Lower lobe of right lung (tissue), 2 donors: ENCODE data around the gene SMOC1. TPM values are rescaled to one million over a fixed set of nuclear protein-coding genes. Genes with fewer than 3 reads are reported as not detected.

ENCODE experiments used
- ATAC-seq, 2 donors: fragments of 200-7000 bp; cut with Tn5 transposase; one replicate each; pipeline ENCODE4 v1.9.1; 2020 to 2022; ENCODE audit warnings: mild to moderate bottlenecking in 2 of 2, moderate library complexity in 2 of 2
- DNase-seq: peaks from one replicate; pipeline ENCODE4 v3.0.0-alpha.2; 2020
- H3K27ac ChIP-seq: fragments of 200-600 bp; one replicate; pipeline ENCODE4 v1.8.0; 2022
- H3K27me3 ChIP-seq: fragments of 200-600 bp; one replicate; pipeline ENCODE4 v1.8.0; 2022; ENCODE audit warnings: low read depth
- H3K36me3 ChIP-seq: fragments of 200-600 bp; one replicate; pipeline ENCODE4 v1.8.0; 2022; ENCODE audit warnings: mild to moderate bottlenecking
- H3K4me1 ChIP-seq: fragments of 200-600 bp; one replicate; pipeline ENCODE4 v1.8.0; 2022
- H3K4me3 ChIP-seq: fragments of 200-600 bp; one replicate; pipeline ENCODE4 v1.8.0; 2022; ENCODE audit warnings: mild to moderate bottlenecking
- H3K9me3 ChIP-seq: fragments of 200-600 bp; one replicate; pipeline ENCODE4 v1.8.0; 2022
- intact Hi-C: fragments of 100-400 bp; cut with DNase I; formaldehyde crosslinking; loops from one replicate; pipeline ENCODE4 v1.11.0; 2022
- total RNA-seq: library from RNA; stranded (reverse); fragmentation: NEBNext Ultra II Directional; extraction: Animal tissue kit (Norgen Biotek cat#: 25700); gene quantifications from one replicate; pipeline ENCODE4 v1.2.1, GENCODE V29; 2021
- TF ChIP-seq, protein P1 (sequence below): fragments of 200-600 bp; IDR thresholded peaks from one replicate; pipeline ENCODE4 v1.8.0; 2022; ENCODE audit warnings: antibody characterized with exemption, mild to moderate bottlenecking
- donor health status: DM: no; HTN: yes; CAD: no; lungs with severe emphysema.

Gene SMOC1
- total RNA-seq, 1 donor from 2014 or later: 1.1 TPM

DNA sequence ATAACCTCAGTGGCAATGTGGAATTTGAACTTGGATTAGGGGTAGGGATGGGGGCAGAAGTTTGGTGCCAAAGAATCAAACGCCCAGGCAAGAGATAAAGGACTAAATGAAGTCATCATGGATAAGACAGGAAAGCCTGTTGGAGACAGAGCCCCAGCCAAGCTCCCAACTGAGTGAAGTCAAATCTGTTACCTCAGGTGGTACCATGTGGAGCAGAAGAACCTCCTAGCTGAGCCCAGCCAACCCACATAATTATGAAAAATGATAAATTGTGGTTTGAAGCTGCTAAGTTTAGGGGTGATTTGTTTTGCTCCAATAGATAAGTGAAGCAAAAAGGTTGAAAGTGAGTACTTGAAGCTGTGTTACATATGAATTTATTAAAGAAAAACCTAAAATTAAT lies 66.1 kb downstream of the SMOC1 start:
- Histone ChIP-seq H3K4me1 (no peaks in the 10 kb centered on the region), H3K9me3 (peaks cover 17% of the 10 kb centered on the region), H3K4me3 (no peak overlapping the region), H3K27me3 (peaks cover 7% of the 10 kb centered on the region), H3K36me3 (no peaks in the 10 kb centered on the region), H3K27ac (no peak overlapping the region)
- DNase-seq (no peak), ATAC-seq (no peak)
- TF ChIP-seq, protein P1, sequence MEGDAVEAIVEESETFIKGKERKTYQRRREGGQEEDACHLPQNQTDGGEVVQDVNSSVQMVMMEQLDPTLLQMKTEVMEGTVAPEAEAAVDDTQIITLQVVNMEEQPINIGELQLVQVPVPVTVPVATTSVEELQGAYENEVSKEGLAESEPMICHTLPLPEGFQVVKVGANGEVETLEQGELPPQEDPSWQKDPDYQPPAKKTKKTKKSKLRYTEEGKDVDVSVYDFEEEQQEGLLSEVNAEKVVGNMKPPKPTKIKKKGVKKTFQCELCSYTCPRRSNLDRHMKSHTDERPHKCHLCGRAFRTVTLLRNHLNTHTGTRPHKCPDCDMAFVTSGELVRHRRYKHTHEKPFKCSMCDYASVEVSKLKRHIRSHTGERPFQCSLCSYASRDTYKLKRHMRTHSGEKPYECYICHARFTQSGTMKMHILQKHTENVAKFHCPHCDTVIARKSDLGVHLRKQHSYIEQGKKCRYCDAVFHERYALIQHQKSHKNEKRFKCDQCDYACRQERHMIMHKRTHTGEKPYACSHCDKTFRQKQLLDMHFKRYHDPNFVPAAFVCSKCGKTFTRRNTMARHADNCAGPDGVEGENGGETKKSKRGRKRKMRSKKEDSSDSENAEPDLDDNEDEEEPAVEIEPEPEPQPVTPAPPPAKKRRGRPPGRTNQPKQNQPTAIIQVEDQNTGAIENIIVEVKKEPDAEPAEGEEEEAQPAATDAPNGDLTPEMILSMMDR: no peak
- intact Hi-C loops: no loop called here

DNA sequence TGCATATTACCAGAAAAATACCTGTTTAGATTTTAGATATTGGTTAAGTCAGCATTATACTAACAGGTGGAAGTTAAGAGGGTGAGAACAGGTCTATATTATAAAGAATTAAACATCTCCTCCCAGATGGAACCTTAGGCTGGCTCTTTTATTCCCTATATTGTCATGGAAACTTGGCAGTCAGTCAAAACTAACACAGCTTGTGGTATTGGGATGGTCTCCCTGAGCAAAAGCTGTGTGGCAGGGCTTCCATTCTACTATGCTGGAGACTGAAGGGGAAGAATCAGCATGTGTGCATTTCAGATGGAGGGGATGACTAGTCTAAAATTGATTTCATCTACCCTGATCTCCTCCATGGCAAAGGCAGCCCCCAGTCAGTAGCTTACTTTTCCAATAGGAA lies 66.7 kb downstream of the SMOC1 start:
- H3K36me3 ChIP-seq: no peaks in the 10 kb centered on the region
- H3K4me1 ChIP-seq: no peaks in the 10 kb centered on the region
- DNase-seq (no peak), ATAC-seq (no peak)
- H3K27ac ChIP-seq: no peak overlapping the region
- peaks cover 4% of the 10 kb centered on the region for H3K27me3 ChIP-seq
- H3K4me3 ChIP-seq: no peak overlapping the region
- H3K9me3 ChIP-seq: peaks cover 17% of the 10 kb centered on the region
- intact Hi-C loops: no loop called here
- TF ChIP-seq, protein P1: no peak

DNA sequence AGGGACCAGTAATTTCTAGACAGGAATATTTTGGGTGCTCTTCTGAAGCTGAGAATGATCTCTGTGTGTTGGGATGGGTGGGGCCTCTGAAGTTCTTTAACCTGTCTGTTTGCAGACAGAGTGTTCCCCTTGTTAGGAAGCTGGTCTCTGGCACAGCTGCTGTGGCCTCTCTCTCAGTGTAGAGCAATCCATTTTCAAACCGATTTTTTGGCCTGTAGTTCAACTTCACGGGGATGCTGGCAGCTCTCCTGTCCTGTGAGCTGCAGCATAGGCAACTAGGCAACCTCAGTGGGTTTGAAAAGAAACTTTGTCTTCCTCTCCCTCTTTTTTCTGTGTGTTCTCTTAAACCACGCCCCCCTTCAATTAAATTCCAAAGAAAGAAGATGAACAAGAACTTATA lies 69.1 kb downstream of the SMOC1 start:
- H3K4me3 ChIP-seq: no peak overlapping the region
- ATAC-seq (no peak), DNase-seq (no peak)
- H3K27me3 ChIP-seq: no peaks in the 10 kb centered on the region
- H3K36me3 ChIP-seq: no peaks in the 10 kb centered on the region
- peaks cover 17% of the 10 kb centered on the region for H3K9me3 ChIP-seq
- intact Hi-C loops: no loop called here
- H3K4me1 ChIP-seq: no peaks in the 10 kb centered on the region
- TF ChIP-seq, protein P1: no peak
- no peak overlapping the region for H3K27ac ChIP-seq

DNA sequence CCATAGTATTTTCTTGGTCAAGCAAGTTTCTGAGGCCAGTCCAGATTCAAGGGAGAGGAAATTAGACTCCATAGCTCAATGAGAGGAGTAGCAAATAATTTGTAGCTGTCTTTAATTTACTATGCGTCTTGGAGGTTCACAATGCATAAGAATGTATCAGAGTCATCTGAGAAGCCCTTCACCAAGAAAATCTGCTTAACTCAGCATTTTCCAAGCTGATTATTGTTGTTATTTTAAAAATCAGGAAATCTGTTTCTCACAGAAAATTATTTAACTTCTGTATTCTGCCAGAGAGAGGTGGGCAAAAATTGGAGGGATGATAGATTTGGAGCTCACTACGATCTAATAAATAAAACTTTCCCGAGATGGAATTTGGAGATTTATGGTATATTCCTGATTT lies 72.0 kb downstream of the SMOC1 start:
- ATAC-seq (no peak), DNase-seq (no peak)
- intact Hi-C loops: no loop called here
- Histone ChIP-seq H3K9me3 (peaks cover 2% of the 10 kb centered on the region), H3K27ac (no peak overlapping the region), H3K27me3 (peaks cover 9% of the 10 kb centered on the region), H3K4me3 (no peak overlapping the region), H3K36me3 (no peaks in the 10 kb centered on the region), H3K4me1 (no peaks in the 10 kb centered on the region)
- TF ChIP-seq, protein P1: no peak

DNA sequence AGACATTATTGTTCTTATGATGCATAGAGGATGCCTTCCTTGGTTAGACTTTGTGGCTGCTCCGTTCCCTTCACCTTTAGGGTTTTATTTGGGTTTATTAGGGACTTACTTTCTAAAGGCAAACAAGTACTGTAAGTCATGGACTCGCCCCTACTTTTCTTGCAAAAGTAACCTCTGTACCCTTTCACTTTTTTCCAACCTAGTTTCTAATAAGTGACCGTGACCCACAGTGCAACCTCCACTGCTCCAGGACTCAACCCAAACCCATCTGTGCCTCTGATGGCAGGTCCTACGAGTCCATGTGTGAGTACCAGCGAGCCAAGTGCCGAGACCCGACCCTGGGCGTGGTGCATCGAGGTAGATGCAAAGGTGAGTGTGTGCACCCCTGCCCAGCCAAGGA lies 72.7 kb downstream of the SMOC1 start:
- DNase-seq: no peak
- TF ChIP-seq, protein P1: no peak
- intact Hi-C loops: no loop called here

More for the DNA sequence above, 72.7 kb downstream of the SMOC1 start:
- no peak overlapping the region for H3K27ac ChIP-seq
- H3K9me3 ChIP-seq: no peaks in the 10 kb centered on the region
- H3K4me1 ChIP-seq: no peaks in the 10 kb centered on the region
- ATAC-seq: no peak
- H3K27me3 ChIP-seq: peaks cover 9% of the 10 kb centered on the region
- no peaks in the 10 kb centered on the region for H3K36me3 ChIP-seq
- no peak overlapping the region for H3K4me3 ChIP-seq
